ENCODE data around the gene ADAM21. TPM values are rescaled to one million over a fixed set of nuclear protein-coding genes. Genes with fewer than 3 reads are reported as not detected.
A peak's percentile ranks its signal among the peaks of the same experiment; 100 is the strongest.
"Not testable (repeated sequence)": the region's sequence is repeated elsewhere in the genome, so short reads cannot be mapped to it uniquely, and the experiment has no call there.

ADAM21 gene
- total RNA-seq: 0.11 to 0.16 TPM in 2 of 3 replicates, not detected in the other

GRCh38 chr14:70451874-70452273 lies at the start of gene ADAM21:
Gene ADAM21, plus strand, starts transcription at chr14:70452174. Its CDS starts 5,326 bp downstream, at chr14:70457500.
- H3K36me3 Mint-ChIP-seq: no peaks in the 10 kb centered on the region
- peaks cover 8% of the 10 kb centered on the region for H3K9me3 Mint-ChIP-seq
- TF ChIP-seq CTCF (IDR thresholded peaks at IDR 0.05; ENCODE audit: unreplicated experiment): no peak
- H3K27me3 Mint-ChIP-seq (ENCODE audit: low read depth): peaks cover 2% of the 10 kb centered on the region
- H3K27ac Mint-ChIP-seq: no peak within 1 kb of the TSS
- H3K4me1 Mint-ChIP-seq: no peaks in the 10 kb centered on the region
- H3K4me3 Mint-ChIP-seq: no peak within 1 kb of the TSS
- DNase-seq (ENCODE audit: low spot score in 2 of 2, unreplicated experiment in 2 of 2): no peak

- DNase-seq (ENCODE audit: low spot score in 2 of 2, unreplicated experiment in 2 of 2); H3K9me3 Mint-ChIP-seq; H3K4me3 Mint-ChIP-seq; H3K4me1 Mint-ChIP-seq; H3K27me3 Mint-ChIP-seq (ENCODE audit: low read depth): not testable (repeated sequence)
- Mint-ChIP-seq H3K36me3 (peaks cover 21% of the 10 kb centered on the region), H3K27ac (peak overlapping the region; percentile 47)
These were observed 48.6 kb upstream of the ADAM21 start for GRCh38 chr14:70403335-70403734.

- not testable (repeated sequence) for H3K9me3 Mint-ChIP-seq, H3K4me3 Mint-ChIP-seq, H3K4me1 Mint-ChIP-seq
These were observed 45.8 kb upstream of the ADAM21 start for GRCh38 chr14:70406216-70406615.

GRCh38 chr14:70407621-70408020 lies 44.4 kb upstream of the ADAM21 start:
- Mint-ChIP-seq H3K36me3 (peaks cover 32% of the 10 kb centered on the region), H3K4me1 (peaks cover 5% of the 10 kb centered on the region), H3K9me3 (peaks cover 8% of the 10 kb centered on the region), H3K27ac (no peak overlapping the region), H3K4me3 (no peak overlapping the region), H3K27me3 (ENCODE audit: low read depth) (no peaks in the 10 kb centered on the region)
- DNase-seq (ENCODE audit: low spot score in 2 of 2, unreplicated experiment in 2 of 2): no peak
- no peak for TF ChIP-seq CTCF (IDR thresholded peaks at IDR 0.05; ENCODE audit: unreplicated experiment)

More at GRCh38 chr14:70406216-70406615, 45.8 kb upstream of the ADAM21 start:
- DNase-seq (ENCODE audit: low spot score in 2 of 2, unreplicated experiment in 2 of 2); H3K27ac Mint-ChIP-seq; H3K27me3 Mint-ChIP-seq (ENCODE audit: low read depth): not testable (repeated sequence)
- H3K36me3 Mint-ChIP-seq: peaks cover 29% of the 10 kb centered on the region

- DNase-seq (ENCODE audit: low spot score in 2 of 2, unreplicated experiment in 2 of 2): no peak
- peak overlapping the region; percentile 65 for H3K4me3 Mint-ChIP-seq
- H3K27ac Mint-ChIP-seq: peak overlapping the region; percentile 55
- peaks cover 12% of the 10 kb centered on the region for H3K27me3 Mint-ChIP-seq (ENCODE audit: low read depth)
- no peaks in the 10 kb centered on the region for H3K9me3 Mint-ChIP-seq
- peaks cover 11% of the 10 kb centered on the region for H3K4me1 Mint-ChIP-seq
- no peak for TF ChIP-seq CTCF (IDR thresholded peaks at IDR 0.05; ENCODE audit: unreplicated experiment)
- H3K36me3 Mint-ChIP-seq: peaks cover 3% of the 10 kb centered on the region
These were observed 36.2 kb upstream of the ADAM21 start for GRCh38 chr14:70415788-70416187.

GRCh38 chr14:70416338-70416724 lies 35.6 kb upstream of the ADAM21 start:
- Mint-ChIP-seq H3K36me3 (peaks cover 3% of the 10 kb centered on the region), H3K27ac (peak overlapping the region; percentile 95), H3K9me3 (no peaks in the 10 kb centered on the region), H3K4me1 (peaks cover 11% of the 10 kb centered on the region), H3K4me3 (peak overlapping the region; percentile 93), H3K27me3 (ENCODE audit: low read depth) (peaks cover 14% of the 10 kb centered on the region)
- no peak for DNase-seq (ENCODE audit: low spot score in 2 of 2, unreplicated experiment in 2 of 2)
- no peak for TF ChIP-seq CTCF (IDR thresholded peaks at IDR 0.05; ENCODE audit: unreplicated experiment)
